Activated naive CD4-positive, alpha-beta T cell treated with anti-CD3 and anti-CD28 coated beads, Interleukin-2, amount 50 U/mL, for 16 hours (primary cell): ENCODE results near the gene ZNF280C.

Experiments
- DNase-seq: peaks from one replicate; pipeline ENCODE4 v3.0.0-alpha.2; 2020

ZNF280C gene

DNA sequence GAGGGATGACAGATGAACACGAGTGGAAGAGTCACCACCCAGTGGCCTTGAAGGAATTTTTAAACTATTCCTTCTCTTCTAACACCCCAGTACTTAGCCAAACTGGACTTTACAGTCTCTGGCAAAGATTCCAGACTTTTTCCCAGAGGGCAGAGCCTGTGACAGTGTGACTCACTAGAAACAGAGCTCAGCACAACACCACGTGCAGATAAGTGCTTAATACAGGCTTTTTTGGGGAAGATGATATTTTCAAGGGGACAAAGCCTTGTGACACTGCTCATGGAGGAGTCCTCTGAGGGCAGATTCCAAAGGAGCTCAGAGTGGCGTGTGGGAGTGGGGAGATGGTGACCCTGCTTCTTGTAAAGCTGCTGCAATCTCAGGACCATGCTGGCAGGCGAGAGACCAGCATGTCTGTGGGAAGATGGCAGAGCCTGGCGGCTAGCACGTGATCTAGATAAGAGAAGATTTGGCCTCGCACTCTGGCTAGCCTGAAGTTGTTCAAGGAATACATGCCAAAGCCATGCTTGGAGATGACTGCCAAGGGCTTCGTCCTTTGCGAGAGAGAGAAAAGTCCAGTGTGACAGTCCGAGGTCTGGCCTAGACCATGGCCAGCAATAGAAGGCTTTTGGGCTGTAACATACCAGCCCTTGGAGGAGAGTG, 94.5 kb downstream of the ZNF280C start:
- DNase-seq = no peak

GRCh38 chrX:130173190-130173895, 95.4 kb downstream of the ZNF280C start:
- DNase-seq = peak; percentile 17

GRCh38 chrX:130172127-130172845, 96.4 kb downstream of the ZNF280C start:
- no peak for DNase-seq

GRCh38 chrX:130171446-130172126, 97.1 kb downstream of the ZNF280C start, which contains the start of gene RAB33A:
RAB33A (plus strand) TSS chrX:130171962; CDS start chrX:130172063, 101 bp downstream.
- DNase-seq = peak; percentile 59

- DNase-seq = peak; percentile 64
Observed at GRCh38 chrX:130170752-130171445, 97.8 kb downstream of the ZNF280C start.

GRCh38 chrX:130167040-130167439, 101.7 kb downstream of the ZNF280C start:
- DNase-seq = no peak

DNA sequence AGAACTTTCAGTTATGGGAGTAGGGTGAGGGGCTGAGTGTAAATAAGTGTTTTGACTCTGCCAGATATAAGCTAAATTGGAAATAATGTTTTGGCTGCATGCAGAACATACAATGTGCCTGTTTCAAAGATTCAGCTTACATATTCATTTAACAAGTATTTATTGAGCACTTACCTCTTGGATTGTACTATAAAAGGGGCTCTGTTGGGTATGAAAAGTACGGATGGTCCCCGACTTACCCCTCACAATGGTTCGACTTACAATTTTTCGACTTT, 102.3 kb downstream of the ZNF280C start:
- DNase-seq = no peak

- peak; percentile 86 for DNase-seq
Observed at GRCh38 chrX:130165703-130166502, 102.8 kb downstream of the ZNF280C start, which contains the start of gene AIFM1. AIFM1 (minus strand) TSS chrX:130165841; CDS start chrX:130165656, 185 bp downstream.

- DNase-seq = no peak
Observed at GRCh38 chrX:130165181-130165702, 103.5 kb downstream of the ZNF280C start.

DNA sequence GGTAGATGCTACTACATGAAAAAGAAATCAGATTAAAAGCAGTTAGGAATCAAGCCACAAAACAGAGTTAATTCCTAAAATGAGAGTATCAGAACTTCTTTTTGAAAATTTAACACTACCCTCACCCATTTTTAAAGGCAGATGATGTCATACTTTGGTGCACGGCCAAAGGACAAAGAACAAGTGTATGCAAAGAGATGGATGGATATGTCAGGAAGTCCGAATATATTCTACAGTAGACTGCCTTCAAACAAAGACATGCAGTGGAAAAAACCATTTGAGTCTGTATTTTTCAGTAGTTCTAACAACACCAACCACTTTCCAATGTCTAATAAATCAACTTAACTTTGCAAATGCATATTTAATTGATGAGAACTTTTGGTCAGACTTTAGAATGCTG, 105.3 kb downstream of the ZNF280C start:
- no peak for DNase-seq

- DNase-seq = no peak
Observed at GRCh38 chrX:130162094-130162735, 106.5 kb downstream of the ZNF280C start.

DNA sequence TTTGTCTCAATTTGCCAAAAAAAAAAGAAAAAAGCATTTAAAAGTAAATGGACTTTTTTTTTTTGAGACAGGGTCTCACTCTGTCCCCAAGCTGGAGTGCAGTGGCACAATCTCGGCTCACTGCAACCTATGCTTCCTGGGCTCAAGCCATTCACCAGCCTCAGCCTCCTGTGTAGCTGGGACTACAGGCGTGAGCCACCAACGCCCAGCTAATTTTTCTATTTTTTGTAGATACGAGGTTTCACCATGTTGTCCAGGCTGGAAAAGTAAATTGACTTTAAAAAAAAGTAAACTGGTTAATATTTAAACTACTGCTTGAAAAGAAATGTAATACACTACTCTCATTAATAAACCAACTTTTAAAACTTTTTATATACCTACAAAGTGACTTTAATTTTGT, 108.9 kb downstream of the ZNF280C start:
- DNase-seq = no peak

DNA sequence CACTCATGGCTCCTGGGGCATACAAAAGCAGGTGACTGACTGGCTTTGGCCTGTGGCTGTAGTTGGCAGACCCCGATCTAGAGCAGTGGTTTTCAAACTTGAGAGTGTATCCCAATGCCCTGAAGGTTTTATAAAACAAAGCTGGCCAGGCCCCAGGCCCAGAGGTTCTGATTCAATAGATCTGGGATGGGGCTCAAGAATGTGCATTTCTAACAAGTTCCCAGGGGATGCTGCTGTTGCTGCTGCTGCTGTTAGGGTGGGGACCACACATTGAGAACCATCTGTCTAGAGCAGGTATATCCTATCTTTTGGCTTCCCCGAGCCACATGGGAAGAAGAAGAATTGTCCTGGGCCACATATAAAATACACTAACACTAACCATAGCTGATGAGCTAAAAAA, 110.4 kb downstream of the ZNF280C start:
- no peak for DNase-seq

GRCh38 chrX:130155564-130155963, 113.1 kb downstream of the ZNF280C start:
- no peak for DNase-seq
